Activated CD4-positive, alpha-beta T cell treated with anti-CD3 and anti-CD28 coated beads, Interleukin-2, amount 50 U/mL, for 4 hours (primary cell): Measurements from ENCODE around the gene GHRHR.

Experiments used
- DNase-seq, 2 experiments: peaks; one replicate each; pipeline ENCODE4 v3.0.0-alpha.2; 2020

Gene GHRHR

DNA sequence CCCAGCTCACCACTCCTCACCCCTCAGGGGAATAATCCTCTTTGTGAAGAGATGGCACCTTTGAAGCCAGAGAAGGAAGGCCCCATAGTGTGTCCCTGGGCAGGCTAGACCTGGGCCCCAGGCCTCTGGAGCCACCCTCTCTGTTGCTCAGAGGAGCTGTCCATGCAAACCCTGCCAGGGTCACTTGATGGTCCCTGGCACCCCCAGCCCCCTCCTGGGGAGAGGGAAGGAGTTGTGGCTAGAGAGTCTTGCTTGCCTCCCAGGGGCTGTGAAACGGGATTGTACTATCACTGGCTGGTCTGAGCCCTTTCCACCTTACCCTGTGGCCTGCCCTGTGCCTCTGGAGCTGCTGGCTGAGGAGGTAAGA, 5.8 kb downstream of the GHRHR start:
- no peak for DNase-seq

- DNase-seq: no peak
Measured at GRCh38 chr7:30970074-30970473, 6.3 kb downstream of the GHRHR start.

GRCh38 chr7:30970594-30971094, 6.9 kb downstream of the GHRHR start:
- DNase-seq: no peak

DNA sequence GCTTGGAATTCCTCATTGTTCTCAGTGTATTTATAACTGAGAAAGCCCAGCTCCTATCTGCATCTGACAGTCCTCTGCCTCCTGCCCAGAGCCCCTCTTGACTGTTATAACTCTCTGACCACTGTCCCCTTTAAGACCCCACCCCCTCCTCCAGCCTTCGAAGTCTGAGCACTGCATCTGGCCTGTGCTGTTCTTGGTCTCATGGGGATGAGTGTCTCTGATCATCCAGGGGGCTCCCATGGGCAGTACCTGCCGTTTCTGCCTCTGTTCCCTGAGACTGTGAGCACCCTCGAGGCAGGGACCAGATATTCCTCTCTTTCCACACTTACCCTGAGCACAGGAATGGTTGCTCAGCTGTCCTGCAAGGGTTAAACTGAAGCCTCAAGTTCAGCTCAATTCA, 7.7 kb downstream of the GHRHR start:
- DNase-seq: no peak

- DNase-seq: no peak
Measured at GRCh38 chr7:30971840-30972563, 8.2 kb downstream of the GHRHR start.

- no peak for DNase-seq
Measured at GRCh38 chr7:30973292-30973691, 9.5 kb downstream of the GHRHR start.

DNA sequence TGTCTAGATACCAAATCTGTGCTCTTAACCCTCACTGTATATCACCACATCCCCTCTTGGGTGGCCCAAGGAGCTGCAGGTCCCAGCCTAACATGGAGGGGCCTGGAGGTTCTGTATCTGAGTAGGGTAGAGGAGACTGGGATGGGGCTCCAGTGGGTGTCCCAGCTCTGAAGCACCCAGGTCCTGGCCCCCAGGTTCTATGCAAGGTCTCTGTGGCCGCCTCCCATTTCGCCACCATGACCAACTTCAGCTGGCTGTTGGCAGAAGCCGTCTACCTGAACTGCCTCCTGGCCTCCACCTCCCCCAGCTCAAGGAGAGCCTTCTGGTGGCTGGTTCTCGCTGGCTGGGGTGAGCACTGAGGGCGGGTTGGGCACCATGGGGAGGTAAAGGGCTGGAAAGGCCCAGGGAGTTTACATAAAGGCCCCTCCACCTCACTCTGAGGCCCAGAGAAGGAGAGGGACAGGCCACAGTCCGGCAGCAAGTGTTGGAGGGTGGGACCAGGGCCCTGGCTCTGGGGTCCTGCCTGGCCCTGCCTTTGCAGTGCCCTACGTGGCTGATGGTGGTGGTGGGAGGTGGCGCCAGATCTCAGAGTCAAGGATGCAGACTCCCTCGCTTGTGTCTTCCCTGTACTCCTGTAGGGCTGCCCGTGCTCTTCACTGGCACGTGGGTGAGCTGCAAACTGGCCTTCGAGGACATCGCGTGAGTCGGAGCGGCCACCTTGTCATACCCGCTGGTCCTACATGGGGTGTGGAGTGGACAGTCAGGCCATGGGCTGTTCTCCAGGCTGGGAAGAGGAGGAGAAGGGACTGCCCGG, 10.2 kb downstream of the GHRHR start:
- no peak for DNase-seq

DNA sequence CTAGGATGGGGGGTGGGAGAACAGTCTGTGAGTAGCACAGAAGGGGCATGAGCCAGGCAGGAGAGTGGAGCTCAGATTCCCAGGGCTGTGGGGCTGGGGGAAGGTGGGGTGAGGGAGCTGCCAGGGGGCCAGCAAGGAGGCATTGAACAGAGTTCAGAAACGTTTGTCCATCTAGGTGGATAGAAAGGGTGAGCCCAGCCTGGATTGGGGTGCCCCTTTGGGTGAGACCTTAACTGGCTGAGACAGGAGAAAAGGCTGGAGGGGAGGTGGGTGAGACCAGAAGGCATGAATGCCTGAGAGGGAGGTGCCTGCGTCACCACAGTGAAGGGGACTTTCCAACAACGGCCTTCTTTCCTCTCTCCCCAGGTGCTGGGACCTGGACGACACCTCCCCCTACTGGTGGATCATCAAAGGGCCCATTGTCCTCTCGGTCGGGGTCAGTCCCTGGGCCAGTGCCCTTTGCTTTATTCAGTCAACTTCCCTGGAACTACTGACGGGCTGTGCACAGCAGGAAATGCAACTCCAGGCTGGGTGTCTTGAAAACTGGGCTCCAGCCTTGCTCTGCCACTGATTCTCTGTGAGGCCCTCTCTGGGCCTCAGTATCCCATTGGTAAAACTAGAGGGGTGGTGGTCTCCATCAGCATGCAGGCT, 11.0 kb downstream of the GHRHR start:
- no peak for DNase-seq

DNA sequence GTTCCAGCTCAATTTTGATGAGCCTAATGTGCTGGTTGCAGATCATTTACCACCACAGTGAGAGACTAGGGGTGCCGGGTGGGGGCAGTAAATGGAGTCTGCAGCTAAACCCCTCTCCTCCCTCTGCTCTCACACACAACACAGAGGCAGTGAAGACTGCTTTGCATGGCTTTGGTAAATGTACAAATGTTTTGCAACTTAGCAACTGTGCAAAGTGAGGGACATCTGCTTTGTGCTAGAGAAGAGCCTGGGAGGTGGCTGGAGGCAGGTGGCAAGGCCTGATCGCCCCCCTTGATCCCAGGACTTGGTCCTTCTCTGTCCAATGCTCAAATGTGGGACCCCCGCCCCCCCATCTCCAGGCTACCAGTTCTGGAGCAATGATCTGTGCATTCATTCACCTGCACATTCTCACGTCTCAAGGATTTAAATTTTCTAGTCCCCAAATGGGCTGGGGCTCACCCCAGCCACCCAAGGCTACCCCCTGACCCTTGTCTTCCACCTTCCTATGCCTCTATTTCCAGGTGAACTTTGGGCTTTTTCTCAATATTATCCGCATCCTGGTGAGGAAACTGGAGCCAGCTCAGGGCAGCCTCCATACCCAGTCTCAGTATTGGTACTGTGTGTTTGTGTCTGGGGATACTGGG, 11.6 kb downstream of the GHRHR start:
- DNase-seq: no peak

GRCh38 chr7:30976381-30976780, 12.6 kb downstream of the GHRHR start:
- DNase-seq: no peak

DNA sequence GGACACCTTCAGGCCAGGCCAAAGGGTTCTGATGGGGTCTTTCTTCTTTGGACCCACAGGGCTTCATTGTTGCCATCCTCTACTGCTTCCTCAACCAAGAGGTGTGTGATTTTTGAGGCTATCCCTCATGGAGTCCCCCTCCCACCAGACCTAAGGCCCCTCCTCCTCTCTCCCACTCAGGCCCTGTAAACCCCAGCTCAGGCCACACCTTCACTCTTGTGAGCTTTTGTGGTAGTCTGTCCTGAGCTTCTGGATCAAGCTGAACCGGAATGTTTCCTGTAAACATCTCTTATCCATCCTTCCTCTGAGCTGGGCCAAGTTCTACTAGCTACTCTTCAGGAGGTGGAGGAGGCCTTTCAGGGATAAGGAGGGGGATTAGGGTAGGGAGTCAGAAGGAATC, 13.5 kb downstream of the GHRHR start:
- DNase-seq: no peak

DNA sequence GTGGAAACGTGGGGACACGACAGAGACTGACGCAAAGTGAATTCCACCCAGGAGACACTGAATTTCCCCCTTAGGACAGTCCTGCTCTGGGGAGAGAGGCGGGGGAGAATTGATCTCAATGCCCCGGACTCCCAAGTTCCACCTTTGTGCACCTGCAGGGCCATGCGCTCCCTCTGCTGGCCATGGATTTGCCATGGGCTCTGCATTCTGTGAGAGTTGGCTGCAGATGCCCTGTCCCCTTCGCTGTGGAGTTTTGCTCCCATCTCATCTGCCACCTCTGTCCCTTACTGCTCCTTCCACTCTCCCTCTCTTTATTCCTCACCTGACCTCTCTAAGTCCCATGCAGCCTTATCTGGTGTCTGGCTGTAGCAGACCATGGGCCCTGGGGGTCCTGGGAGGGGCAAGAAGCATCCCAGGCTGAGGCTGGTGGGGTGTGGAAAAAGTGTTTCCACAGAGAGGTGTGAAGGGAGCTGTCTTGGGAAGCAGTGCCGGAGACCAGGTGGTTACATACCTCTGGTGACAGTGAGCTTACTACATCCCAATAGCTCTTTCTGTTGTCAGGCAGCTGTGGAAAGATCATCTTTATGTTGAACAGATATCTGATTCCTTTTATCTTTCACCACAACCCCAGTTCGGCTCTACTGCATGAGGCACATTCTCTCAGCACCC, 14.3 kb downstream of the GHRHR start:
- no peak for DNase-seq

DNA sequence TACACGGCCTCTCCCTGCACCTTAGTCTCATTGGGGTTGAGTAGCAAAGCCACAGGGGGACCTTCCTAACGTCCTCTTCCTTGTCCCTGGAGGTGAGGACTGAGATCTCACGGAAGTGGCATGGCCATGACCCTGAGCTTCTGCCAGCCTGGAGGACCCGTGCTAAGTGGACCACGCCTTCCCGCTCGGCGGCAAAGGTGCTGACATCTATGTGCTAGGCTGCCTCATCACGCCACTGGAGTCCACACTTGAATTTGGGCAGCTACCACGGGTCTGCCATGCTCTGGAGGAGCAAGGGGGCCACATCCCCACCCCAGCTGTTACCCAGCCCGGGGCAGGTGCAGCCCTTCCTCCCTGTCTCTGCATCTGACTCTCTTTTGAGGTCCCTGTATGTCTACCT, 15.3 kb downstream of the GHRHR start:
- DNase-seq: no peak

DNA sequence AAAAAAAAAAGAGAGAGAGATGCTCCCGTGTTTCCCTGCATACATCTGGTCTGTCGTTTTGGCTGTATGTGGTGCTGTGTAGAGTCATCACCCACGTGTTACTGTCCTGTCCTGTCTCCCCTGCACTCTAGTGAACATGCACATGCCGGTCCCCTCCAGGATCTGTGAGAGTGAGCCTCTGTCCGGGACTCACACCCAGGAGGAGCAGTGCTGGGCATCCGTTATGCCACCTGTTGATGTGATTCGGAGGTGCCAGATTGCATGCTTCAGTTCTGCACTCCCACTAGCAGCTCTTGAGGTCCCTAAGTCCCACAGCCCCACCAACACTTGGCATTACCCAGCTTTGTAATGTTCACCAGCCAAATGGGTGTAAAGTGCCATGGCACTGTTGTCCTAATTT, 16.4 kb downstream of the GHRHR start:
- DNase-seq: no peak

- no peak for DNase-seq
Measured at GRCh38 chr7:30980751-30981150, 17.0 kb downstream of the GHRHR start.

- peak; percentile 61 for DNase-seq
Measured at GRCh38 chr7:30983042-30983913, 19.5 kb downstream of the GHRHR start.

- no peak for DNase-seq
Measured at GRCh38 chr7:30983914-30984247, 20.1 kb downstream of the GHRHR start.

- DNase-seq: no peak
Measured at GRCh38 chr7:30984359-30985107, 20.8 kb downstream of the GHRHR start.

- no peak for DNase-seq
Measured at GRCh38 chr7:30985756-30986155, 22.0 kb downstream of the GHRHR start.

DNA sequence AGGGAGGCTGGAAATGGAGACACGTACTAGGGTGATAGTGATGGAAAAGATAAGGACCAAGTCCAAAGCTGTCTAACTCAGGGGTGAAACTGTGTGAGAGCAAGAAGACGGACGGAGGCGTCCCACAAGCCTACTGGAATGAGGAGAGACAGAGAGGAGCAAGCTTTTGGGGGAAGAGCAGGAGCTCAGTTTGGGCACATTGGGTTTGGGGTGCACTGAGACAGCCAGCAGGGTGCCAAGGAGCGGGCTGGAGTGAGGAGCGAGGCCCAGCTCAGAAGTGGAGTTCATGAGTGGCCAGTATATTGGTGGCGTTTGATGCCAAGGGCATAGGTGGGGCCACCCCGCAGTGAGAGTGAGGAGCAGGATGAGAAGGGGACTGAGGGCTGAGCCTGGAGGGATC, 22.6 kb downstream of the GHRHR start:
- DNase-seq: no peak

DNA sequence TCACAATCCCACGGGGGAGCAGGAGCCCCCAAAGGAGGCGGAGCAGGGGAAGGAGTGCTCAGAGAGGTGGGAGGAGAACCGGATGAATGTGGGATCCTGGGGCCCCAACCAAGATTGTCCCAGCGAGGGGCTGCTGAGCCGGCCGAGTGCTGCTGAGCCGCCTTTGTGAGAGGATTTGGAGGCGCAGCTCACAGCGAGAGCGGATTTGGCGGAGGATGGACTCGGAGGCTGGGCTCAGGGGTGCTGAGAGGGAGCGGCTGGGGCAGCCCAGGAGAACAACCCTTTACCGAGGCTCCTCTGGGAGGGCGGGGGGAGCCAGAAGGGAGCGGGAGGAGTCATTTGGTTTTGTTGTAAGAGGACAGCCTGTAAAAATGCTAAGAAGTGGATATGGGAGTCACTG, 23.0 kb downstream of the GHRHR start:
- DNase-seq: no peak
